ENCODE measurements around the gene CDH12.

Gene CDH12

DNA sequence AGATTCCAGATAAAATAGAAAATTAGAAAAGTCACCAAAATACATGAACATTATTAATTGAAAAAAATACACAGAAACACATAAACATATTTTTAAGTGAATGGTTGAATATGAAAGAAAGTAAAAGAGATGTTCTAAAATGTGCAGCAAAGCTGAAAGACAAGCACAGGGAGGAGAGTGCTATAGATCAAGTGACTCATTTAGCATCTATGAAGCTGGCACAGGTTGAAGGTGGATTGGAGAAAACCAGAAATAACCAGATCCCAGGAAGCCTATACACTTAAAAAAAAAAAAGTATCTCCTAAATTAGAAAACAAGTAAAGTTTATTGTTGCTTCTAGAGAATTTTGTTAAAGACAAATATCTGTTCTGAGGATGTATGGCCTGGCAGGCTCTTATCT is 338.9 kb downstream of the CDH12 start:
- no peaks in the 10 kb centered on the region for H3K27me3 ChIP-seq (replicated peaks)
- no peaks in the 10 kb centered on the region for H3K36me3 ChIP-seq (replicated peaks)
- TF ChIP-seq, protein P1, sequence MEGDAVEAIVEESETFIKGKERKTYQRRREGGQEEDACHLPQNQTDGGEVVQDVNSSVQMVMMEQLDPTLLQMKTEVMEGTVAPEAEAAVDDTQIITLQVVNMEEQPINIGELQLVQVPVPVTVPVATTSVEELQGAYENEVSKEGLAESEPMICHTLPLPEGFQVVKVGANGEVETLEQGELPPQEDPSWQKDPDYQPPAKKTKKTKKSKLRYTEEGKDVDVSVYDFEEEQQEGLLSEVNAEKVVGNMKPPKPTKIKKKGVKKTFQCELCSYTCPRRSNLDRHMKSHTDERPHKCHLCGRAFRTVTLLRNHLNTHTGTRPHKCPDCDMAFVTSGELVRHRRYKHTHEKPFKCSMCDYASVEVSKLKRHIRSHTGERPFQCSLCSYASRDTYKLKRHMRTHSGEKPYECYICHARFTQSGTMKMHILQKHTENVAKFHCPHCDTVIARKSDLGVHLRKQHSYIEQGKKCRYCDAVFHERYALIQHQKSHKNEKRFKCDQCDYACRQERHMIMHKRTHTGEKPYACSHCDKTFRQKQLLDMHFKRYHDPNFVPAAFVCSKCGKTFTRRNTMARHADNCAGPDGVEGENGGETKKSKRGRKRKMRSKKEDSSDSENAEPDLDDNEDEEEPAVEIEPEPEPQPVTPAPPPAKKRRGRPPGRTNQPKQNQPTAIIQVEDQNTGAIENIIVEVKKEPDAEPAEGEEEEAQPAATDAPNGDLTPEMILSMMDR (IDR thresholded peaks at IDR 0.05; ENCODE audit: low read depth, low read length, missing control alignments): no peak
- H3K4me3 ChIP-seq (ENCODE audit: low read depth, low read length): no peak overlapping the region
- in situ Hi-C loops (cut with HindIII; ENCODE audit: low pct_ligation_motif_present, low sequenced_read_pairs): no loop called here
- no peak overlapping the region for H3K27ac ChIP-seq
- no peak for DNase-seq

DNA sequence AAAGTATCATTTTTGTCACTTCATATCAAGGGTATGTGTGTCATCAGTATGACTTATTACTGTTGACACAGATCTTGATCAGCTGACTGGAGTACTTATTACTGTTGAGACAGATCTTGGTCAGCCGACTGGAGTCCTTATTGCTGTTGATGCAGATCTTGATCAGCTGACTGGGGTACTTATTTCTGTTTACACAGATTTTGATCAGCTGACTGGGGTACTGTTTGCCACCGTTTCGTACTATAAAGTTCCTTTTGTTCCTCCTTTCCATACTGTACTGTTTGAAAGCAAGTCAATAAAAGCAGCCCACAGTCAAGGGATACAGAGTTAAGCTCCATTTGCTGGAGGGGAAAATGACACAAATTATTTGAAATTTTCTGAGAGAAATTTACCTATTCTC is 347.3 kb downstream of the CDH12 start:
- in situ Hi-C loops (cut with HindIII; ENCODE audit: low pct_ligation_motif_present, low sequenced_read_pairs): no loop called here
- TF ChIP-seq, protein P1 (IDR thresholded peaks at IDR 0.05; ENCODE audit: low read depth, low read length, missing control alignments): no peak

DNA sequence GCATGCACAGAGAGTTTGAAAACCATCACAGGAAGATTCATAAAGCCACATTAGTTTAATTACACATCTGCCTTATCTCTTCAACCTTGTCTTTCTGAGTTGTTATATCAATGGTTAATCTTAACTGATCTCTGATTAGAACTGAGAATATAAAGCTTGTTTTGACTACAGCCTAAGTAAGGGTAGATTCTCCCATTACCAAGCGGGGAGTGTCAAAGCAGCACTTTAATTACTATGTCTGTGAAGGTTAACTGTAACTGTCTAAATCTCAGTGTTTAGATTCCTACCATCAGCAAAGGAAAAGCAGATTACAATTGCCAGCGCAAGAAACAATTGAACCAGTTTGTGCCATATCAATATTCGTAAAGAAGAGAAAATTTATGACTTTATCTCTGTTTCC is 348.7 kb downstream of the CDH12 start:
- Histone ChIP-seq H3K27ac (no peak overlapping the region), H3K36me3 (replicated peaks) (no peaks in the 10 kb centered on the region), H3K4me3 (ENCODE audit: low read depth, low read length) (no peak overlapping the region), H3K27me3 (replicated peaks) (no peaks in the 10 kb centered on the region)
- DNase-seq: no peak
- TF ChIP-seq, protein P1 (IDR thresholded peaks at IDR 0.05; ENCODE audit: low read depth, low read length, missing control alignments): no peak
- in situ Hi-C loops (cut with HindIII; ENCODE audit: low pct_ligation_motif_present, low sequenced_read_pairs): no loop called here

More for the DNA sequence above, 347.3 kb downstream of the CDH12 start:
- DNase-seq: no peak
- H3K36me3 ChIP-seq (replicated peaks): no peaks in the 10 kb centered on the region
- no peak overlapping the region for H3K4me3 ChIP-seq (ENCODE audit: low read depth, low read length)
- H3K27ac ChIP-seq: no peak overlapping the region
- no peaks in the 10 kb centered on the region for H3K27me3 ChIP-seq (replicated peaks)

DNA sequence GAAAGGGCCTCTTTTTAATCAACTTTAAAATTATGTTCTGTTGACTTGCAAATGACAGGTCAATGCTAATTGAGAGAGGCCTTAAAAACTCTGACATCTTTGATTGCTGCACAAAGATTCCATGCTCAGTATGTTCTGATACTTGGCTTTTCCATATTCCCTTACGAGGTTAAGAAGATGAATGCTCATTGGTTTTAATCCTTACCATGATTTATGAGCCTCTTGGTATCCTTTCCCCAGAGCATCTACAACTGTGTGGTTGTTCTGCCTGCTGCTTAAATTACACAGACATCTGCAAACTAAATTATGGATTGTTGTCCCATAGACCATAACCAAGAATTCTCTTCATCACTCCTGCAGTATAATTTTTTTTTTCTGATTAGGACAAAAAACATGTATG is 352.6 kb downstream of the CDH12 start:
- no peak overlapping the region for H3K4me3 ChIP-seq (ENCODE audit: low read depth, low read length)
- in situ Hi-C loops (cut with HindIII; ENCODE audit: low pct_ligation_motif_present, low sequenced_read_pairs): no loop called here
- no peak for DNase-seq
- H3K27me3 ChIP-seq (replicated peaks): no peaks in the 10 kb centered on the region
- TF ChIP-seq, protein P1 (IDR thresholded peaks at IDR 0.05; ENCODE audit: low read depth, low read length, missing control alignments): no peak
- no peak overlapping the region for H3K27ac ChIP-seq
- H3K36me3 ChIP-seq (replicated peaks): no peaks in the 10 kb centered on the region

DNA sequence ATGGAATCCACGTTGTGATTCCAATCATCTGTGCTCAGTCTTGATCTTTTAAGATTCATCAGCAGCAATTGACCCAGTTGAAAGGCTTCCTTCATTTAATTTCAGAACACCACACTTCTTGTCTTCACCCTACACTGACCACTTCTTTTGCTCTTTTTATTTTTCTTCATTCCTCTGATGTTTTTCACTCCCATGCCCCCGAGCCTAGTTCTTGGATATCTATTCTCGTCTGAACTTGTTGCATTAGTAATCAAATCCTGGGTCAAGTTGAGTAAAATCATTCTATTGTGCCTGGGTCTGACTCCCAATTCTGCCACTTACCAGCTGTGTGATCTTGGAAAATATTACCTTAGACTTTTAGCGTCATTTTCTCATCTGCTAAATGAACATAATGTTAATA is 356.5 kb downstream of the CDH12 start:
- no peak for DNase-seq
- Histone ChIP-seq H3K4me3 (ENCODE audit: low read depth, low read length) (no peak overlapping the region), H3K27ac (no peak overlapping the region), H3K27me3 (replicated peaks) (no peaks in the 10 kb centered on the region), H3K36me3 (replicated peaks) (no peaks in the 10 kb centered on the region)
- TF ChIP-seq, protein P1 (IDR thresholded peaks at IDR 0.05; ENCODE audit: low read depth, low read length, missing control alignments): no peak
- in situ Hi-C loops (cut with HindIII; ENCODE audit: low pct_ligation_motif_present, low sequenced_read_pairs): no loop called here

DNA sequence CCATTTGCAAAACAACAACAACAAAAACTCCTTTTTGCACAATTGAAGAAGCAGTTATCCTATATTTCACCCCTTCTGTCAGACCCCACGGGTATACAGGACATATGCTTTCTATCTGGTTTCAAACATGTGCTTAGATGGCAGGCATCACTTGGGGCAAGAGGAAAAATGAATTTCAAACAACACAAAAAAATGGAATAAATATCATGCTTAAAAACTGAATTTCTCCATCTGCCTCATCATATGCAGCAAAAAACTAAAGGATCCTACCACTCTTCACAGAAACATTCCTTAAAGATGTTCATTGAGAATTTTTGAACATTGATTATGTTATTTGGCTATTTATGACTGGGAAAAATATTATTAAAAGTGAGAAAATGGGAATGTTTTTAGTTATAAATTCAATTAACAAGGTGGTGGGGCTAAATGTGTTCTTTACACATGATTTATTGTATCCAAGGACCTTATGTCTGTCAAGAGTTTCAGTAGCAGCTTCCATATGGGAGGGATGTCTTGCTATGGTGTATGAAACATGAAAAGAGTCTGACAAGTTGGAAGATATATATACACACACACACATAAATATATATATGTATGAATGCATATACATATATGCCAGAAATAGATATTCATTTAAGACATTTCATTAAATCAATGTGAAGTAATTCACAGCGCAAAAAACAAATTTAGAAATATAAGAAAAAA is 358.0 kb downstream of the CDH12 start:
- in situ Hi-C loops (cut with HindIII; ENCODE audit: low pct_ligation_motif_present, low sequenced_read_pairs): no loop called here
- Histone ChIP-seq H3K4me3 (ENCODE audit: low read depth, low read length) (no peak overlapping the region), H3K36me3 (replicated peaks) (no peaks in the 10 kb centered on the region), H3K27ac (no peak overlapping the region), H3K27me3 (replicated peaks) (no peaks in the 10 kb centered on the region)
- TF ChIP-seq, protein P1 (IDR thresholded peaks at IDR 0.05; ENCODE audit: low read depth, low read length, missing control alignments): no peak
- no peak for DNase-seq

All from brain microvascular endothelial cell (primary cell).